Neural cell (in vitro differentiated cells): ENCODE results near the gene SLC43A3. TPM values are rescaled to one million over a fixed set of nuclear protein-coding genes. Genes with fewer than 3 reads are reported as not detected.

Experiments used
- H2AFZ ChIP-seq: fragments of 200-600, 300-800 bp; sonication (generic), shearing (Covaris generic); 2 replicates; pipeline ENCODE4 v1.6.0; 2014; ENCODE audit warnings: low read depth, mild to moderate bottlenecking, antibody characterized with exemption, low read length, moderate library complexity
- H3F3A ChIP-seq: fragments of 200-600 bp; shearing (Covaris generic); 2 replicates; pipeline ENCODE4 v1.6.1; 2016; ENCODE audit warnings: mild to moderate bottlenecking, moderate library complexity, mixed read lengths, antibody characterized with exemption, low read length; ENCODE audit not compliant: insufficient read depth, poor library complexity, severe bottlenecking
- H3K27ac ChIP-seq: fragments of 200-600, 300-800 bp; sonication (generic), shearing (Covaris generic); 2 replicates; pipeline ENCODE4 v1.5.1; 2014; ENCODE audit warnings: mild to moderate bottlenecking, low read length, moderate library complexity
- H3K27me3 ChIP-seq: fragments of 300-800, 200-600 bp; sonication (generic), shearing (Covaris generic); 2 replicates; pipeline ENCODE4 v1.6.0; 2014; ENCODE audit warnings: mild to moderate bottlenecking, low read depth, low read length, moderate library complexity; ENCODE audit not compliant: insufficient read depth
- H3K36me3 ChIP-seq: fragments of 300-800, 200-600 bp; sonication (generic), shearing (Covaris generic); 2 replicates; pipeline ENCODE4 v1.5.1; 2014; ENCODE audit warnings: mild to moderate bottlenecking, antibody characterized with exemption, low read length, moderate library complexity; ENCODE audit not compliant: insufficient read depth
- H3K4me2 ChIP-seq: fragments of 300-800, 200-600 bp; sonication (generic), shearing (Covaris generic); 2 replicates; pipeline ENCODE4 v1.6.0; 2014; ENCODE audit warnings: mild to moderate bottlenecking, low read length
- H3K4me3 ChIP-seq: fragments of 300-800, 200-600 bp; sonication (generic), shearing (Covaris generic); 2 replicates; pipeline ENCODE4 v1.5.1; 2014; ENCODE audit warnings: mild to moderate bottlenecking, low read length, moderate library complexity
- H3K79me2 ChIP-seq: fragments of 200-600 bp; shearing (Covaris generic); replicated peaks from 2 replicates; pipeline ENCODE4 v1.6.0; 2014; ENCODE audit warnings: mild to moderate bottlenecking, low read length, moderate library complexity; ENCODE audit not compliant: insufficient read depth
- H3K9ac ChIP-seq: fragments of 300-800, 200-600 bp; sonication (generic), shearing (Covaris generic); 2 replicates; pipeline ENCODE4 v1.6.1; 2016; ENCODE audit warnings: mild to moderate bottlenecking, low read length, mixed read lengths
- H3K9me2 ChIP-seq: fragments of 200-600 bp; shearing (Covaris generic); 2 replicates; pipeline ENCODE4 v1.6.1; 2016; ENCODE audit warnings: mild to moderate bottlenecking, low read length, mixed read lengths; ENCODE audit not compliant: insufficient read depth
- H3K9me3 ChIP-seq: fragments of 200-600, 300-800 bp; sonication (generic), shearing (Covaris generic); 2 replicates; pipeline ENCODE4 v1.6.1; 2016; ENCODE audit warnings: mild to moderate bottlenecking, mixed run types, low read length, moderate library complexity, mixed read lengths
- H4K20me1 ChIP-seq: fragments of 200-600 bp; shearing (Covaris generic); 2 replicates; pipeline ENCODE4 v1.6.1; 2016; ENCODE audit warnings: mild to moderate bottlenecking, mixed run types; ENCODE audit not compliant: insufficient read depth
- CTCF ChIP-seq: fragments of 450-650 bp; IDR thresholded peaks from 2 replicates; pipeline ENCODE4 v1.5.1; 2014; ENCODE audit warnings: antibody characterized with exemption, mild to moderate bottlenecking, moderate library complexity; ENCODE audit not compliant: poor library complexity, severe bottlenecking
- EP300 ChIP-seq: fragments of 450-650 bp; conservative IDR thresholded peaks from 2 replicates; pipeline ENCODE4 v1.6.1; 2014; ENCODE audit warnings: antibody characterized with exemption, mild to moderate bottlenecking, moderate library complexity; ENCODE audit not compliant: poor library complexity, severe bottlenecking
- EZH2 ChIP-seq: fragments of 200-600, 300-800 bp; shearing (Covaris generic), sonication (generic); IDR thresholded peaks from 2 replicates; pipeline ENCODE4 v1.6.1; 2014; ENCODE audit warnings: antibody characterized with exemption, low read length, borderline replicate concordance, mild to moderate bottlenecking; ENCODE audit not compliant: insufficient read depth, poor library complexity, severe bottlenecking
- MXI1 ChIP-seq: fragments of 450-650 bp; conservative IDR thresholded peaks from 2 replicates; pipeline ENCODE4 v1.6.1; 2014; ENCODE audit warnings: antibody characterized with exemption, mild to moderate bottlenecking; ENCODE audit not compliant: poor library complexity, severe bottlenecking
- POLR2AphosphoS5 ChIP-seq: IDR thresholded peaks from 2 replicates; pipeline ENCODE4 v1.6.1; 2012
- RAD21 ChIP-seq: fragments of 450-650 bp; conservative IDR thresholded peaks from 2 replicates; pipeline ENCODE4 v1.6.1; 2014; ENCODE audit warnings: antibody characterized with exemption, mild to moderate bottlenecking, moderate library complexity
- REST ChIP-seq: IDR thresholded peaks from 2 replicates; pipeline ENCODE4 v1.6.1; 2012; ENCODE audit warnings: borderline replicate concordance
- SMC3 ChIP-seq: fragments of 450-650 bp; conservative IDR thresholded peaks from 2 replicates; pipeline ENCODE4 v1.6.1; 2014; ENCODE audit warnings: antibody characterized with exemption, mild to moderate bottlenecking, moderate library complexity; ENCODE audit not compliant: poor library complexity
- TAF1 ChIP-seq: IDR thresholded peaks from 2 replicates; pipeline ENCODE4 v1.6.1; 2012; ENCODE audit warnings: low read depth
- polyA plus RNA-seq: library from polyadenylated mRNA; depleted of rRNA; stranded (reverse); fragments of >200 nt; gene quantifications from 2 replicates; pipeline ENCODE4 v1.2.3, GENCODE V29; 2014

The SLC43A3 gene
- polyA plus RNA-seq, 1 donor from 2014 or later, result 0.33 TPM

- Histone ChIP-seq H3K36me3 (no peaks in the 10 kb centered on the region), H3K9me2 (no peaks in the 10 kb centered on the region), H3K27me3 (no peaks in the 10 kb centered on the region), H3K4me3 (no peak overlapping the region), H4K20me1 (no peaks in the 10 kb centered on the region), H3F3A (no peaks in the 10 kb centered on the region), H3K27ac (no peak overlapping the region), H3K9ac (no peak overlapping the region), H3K4me2 (no peak overlapping the region), H3K9me3 (no peaks in the 10 kb centered on the region), H3K79me2 (no peaks in the 10 kb centered on the region), H2AFZ (no peak overlapping the region)
- no peak for TF ChIP-seq EP300
- TF ChIP-seq RAD21, result no peak
- TF ChIP-seq CTCF, result no peak
- no peak for TF ChIP-seq MXI1
- no peak for TF ChIP-seq SMC3
- TF ChIP-seq TAF1, result no peak
- no peak for TF ChIP-seq REST
- TF ChIP-seq EZH2, result no peak
- no peak for TF ChIP-seq POLR2AphosphoS5
These were observed 19.7 kb downstream of the SLC43A3 start for GRCh38 chr11:57407010-57407920.

- no peak overlapping the region for H3K9ac ChIP-seq
- no peaks in the 10 kb centered on the region for H3K36me3 ChIP-seq
- no peaks in the 10 kb centered on the region for H3K79me2 ChIP-seq
- no peaks in the 10 kb centered on the region for H3F3A ChIP-seq
- H3K4me2 ChIP-seq, result no peak overlapping the region
- no peaks in the 10 kb centered on the region for H3K9me2 ChIP-seq
- H3K4me3 ChIP-seq, result no peak overlapping the region
- no peak overlapping the region for H3K27ac ChIP-seq
- H4K20me1 ChIP-seq, result no peaks in the 10 kb centered on the region
- H3K27me3 ChIP-seq, result no peaks in the 10 kb centered on the region
- no peak overlapping the region for H2AFZ ChIP-seq
- H3K9me3 ChIP-seq, result no peaks in the 10 kb centered on the region
- no peak for TF ChIP-seq MXI1
- no peak for TF ChIP-seq SMC3
- no peak for TF ChIP-seq RAD21
- TF ChIP-seq TAF1, result no peak
- no peak for TF ChIP-seq REST
- TF ChIP-seq POLR2AphosphoS5, result no peak
- TF ChIP-seq EP300, result no peak
- TF ChIP-seq EZH2, result no peak
- TF ChIP-seq CTCF, result no peak
These were observed 20.5 kb downstream of the SLC43A3 start for GRCh38 chr11:57406337-57406904.
